ENCODE measurements around the gene MYO18A.

DNA sequence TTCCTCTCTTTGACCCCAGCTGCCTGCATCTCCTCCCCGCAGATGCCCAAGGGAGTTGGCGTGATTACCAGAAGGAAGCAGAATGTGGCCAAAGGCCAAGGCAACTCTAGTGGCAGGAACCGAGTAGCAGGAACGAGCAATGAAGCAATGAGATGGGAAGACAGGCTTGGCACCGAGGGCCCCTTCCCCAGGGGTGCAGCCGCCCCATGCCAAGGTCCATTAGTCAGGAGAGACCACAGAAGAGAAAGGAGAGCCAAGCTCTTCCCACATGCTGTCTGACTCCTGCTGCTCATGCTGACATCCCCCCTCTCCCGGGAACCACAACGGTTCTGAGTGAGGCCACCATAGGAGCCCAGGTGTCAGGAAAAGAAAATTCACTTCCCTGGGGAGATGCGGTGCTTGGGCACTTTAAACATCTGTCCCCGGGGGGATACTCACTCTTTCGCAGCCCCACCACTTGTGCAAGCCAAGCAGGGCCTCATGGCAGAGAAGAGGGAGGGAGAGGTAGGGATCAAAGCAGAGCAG lies 67.4 kb downstream of the MYO18A start:
- TF ChIP-seq, protein P1, sequence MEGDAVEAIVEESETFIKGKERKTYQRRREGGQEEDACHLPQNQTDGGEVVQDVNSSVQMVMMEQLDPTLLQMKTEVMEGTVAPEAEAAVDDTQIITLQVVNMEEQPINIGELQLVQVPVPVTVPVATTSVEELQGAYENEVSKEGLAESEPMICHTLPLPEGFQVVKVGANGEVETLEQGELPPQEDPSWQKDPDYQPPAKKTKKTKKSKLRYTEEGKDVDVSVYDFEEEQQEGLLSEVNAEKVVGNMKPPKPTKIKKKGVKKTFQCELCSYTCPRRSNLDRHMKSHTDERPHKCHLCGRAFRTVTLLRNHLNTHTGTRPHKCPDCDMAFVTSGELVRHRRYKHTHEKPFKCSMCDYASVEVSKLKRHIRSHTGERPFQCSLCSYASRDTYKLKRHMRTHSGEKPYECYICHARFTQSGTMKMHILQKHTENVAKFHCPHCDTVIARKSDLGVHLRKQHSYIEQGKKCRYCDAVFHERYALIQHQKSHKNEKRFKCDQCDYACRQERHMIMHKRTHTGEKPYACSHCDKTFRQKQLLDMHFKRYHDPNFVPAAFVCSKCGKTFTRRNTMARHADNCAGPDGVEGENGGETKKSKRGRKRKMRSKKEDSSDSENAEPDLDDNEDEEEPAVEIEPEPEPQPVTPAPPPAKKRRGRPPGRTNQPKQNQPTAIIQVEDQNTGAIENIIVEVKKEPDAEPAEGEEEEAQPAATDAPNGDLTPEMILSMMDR (IDR thresholded peaks at IDR 0.05; ENCODE audit: low read length) = no peak
- no peak for TF ChIP-seq EZH2 (optimal IDR thresholded peaks at IDR 0.05; ENCODE audit: low read depth, low read length)
- TF ChIP-seq EZH2phosphoT487 (IDR thresholded peaks at IDR 0.05; ENCODE audit: low read length) = no peak
